NCI-H2227 (cell line): ENCODE data around the gene LILRB4.
"Not testable (repeated sequence)": the region's sequence is repeated elsewhere in the genome, so short reads cannot be mapped to it uniquely, and the experiment has no call there.

Experiments
- DNase-seq: peaks from one replicate; lab custom pipeline; 2025; ENCODE audit not compliant: unreplicated experiment; lab: John Stamatoyannopoulos, UW

Gene LILRB4

GRCh38 chr19:54648129-54648528 is 14.7 kb upstream of the LILRB4 start:
- no peak for DNase-seq

GRCh38 chr19:54650108-54650655 is 12.6 kb upstream of the LILRB4 start:
- no peak for DNase-seq

- peak; percentile 22 for DNase-seq
Observed at GRCh38 chr19:54653181-54653809, 9.5 kb upstream of the LILRB4 start.

- no peak for DNase-seq
Observed at GRCh38 chr19:54654447-54655321, 8.1 kb upstream of the LILRB4 start.

GRCh38 chr19:54659300-54659699 is 3.5 kb upstream of the LILRB4 start:
- no peak for DNase-seq

GRCh38 chr19:54660306-54660705 is 2.5 kb upstream of the LILRB4 start:
- no peak for DNase-seq

GRCh38 chr19:54660964-54661363 is 1.8 kb upstream of the LILRB4 start:
- no peak for DNase-seq

GRCh38 chr19:54661846-54662481 is 821 bp upstream of the LILRB4 start:
- no peak for DNase-seq

- DNase-seq, result no peak
Observed at GRCh38 chr19:54665530-54665929, 2.7 kb downstream of the LILRB4 start.

- DNase-seq, result no peak
Observed at GRCh38 chr19:54667217-54667616, 4.4 kb downstream of the LILRB4 start.

- no peak for DNase-seq
Observed at GRCh38 chr19:54668353-54668752, 5.6 kb downstream of the LILRB4 start.

- DNase-seq, result no peak
Observed at GRCh38 chr19:54670576-54671357, 8.0 kb downstream of the LILRB4 start.

GRCh38 chr19:54673222-54673621 is 10.4 kb downstream of the LILRB4 start:
- DNase-seq, result no peak

- DNase-seq, result peak; percentile 76
Observed at GRCh38 chr19:54674021-54674617, 11.3 kb downstream of the LILRB4 start.

- peak; percentile 79 for DNase-seq
Observed at GRCh38 chr19:54676210-54676834, 13.5 kb downstream of the LILRB4 start.

GRCh38 chr19:54677217-54677616 is 14.4 kb downstream of the LILRB4 start:
- no peak for DNase-seq

GRCh38 chr19:54681596-54681995 is 18.8 kb downstream of the LILRB4 start:
- not testable (repeated sequence) for DNase-seq

- no peak for DNase-seq
Observed at GRCh38 chr19:54682306-54682856, 19.6 kb downstream of the LILRB4 start.

- no peak for DNase-seq
Observed at GRCh38 chr19:54684527-54684926, 21.7 kb downstream of the LILRB4 start.
